Measurements from ENCODE around the gene CHRDL2.
A peak's percentile ranks its signal among the peaks of the same experiment; 100 is the strongest.
"Not testable (repeated sequence)": the region's sequence is repeated elsewhere in the genome, so short reads cannot be mapped to it uniquely, and the experiment has no call there.

The CHRDL2 gene

GRCh38 chr11:74731301-74732094, at the start of gene CHRDL2:
Gene CHRDL2, minus strand, starts transcription at chr11:74731426. Its CDS starts 538 bp downstream, at chr11:74730888.
- no peak for DNase-seq (ENCODE audit: low read depth)

GRCh38 chr11:74780248-74781005, 49.2 kb upstream of the CHRDL2 start:
- no peak for DNase-seq (ENCODE audit: low read depth)

GRCh38 chr11:74778581-74778980, 47.4 kb upstream of the CHRDL2 start:
- no peak for DNase-seq (ENCODE audit: low read depth)

- no peak for DNase-seq (ENCODE audit: low read depth)
These were observed 46.7 kb upstream of the CHRDL2 start for GRCh38 chr11:74777877-74778276.

GRCh38 chr11:74777038-74777437, 45.8 kb upstream of the CHRDL2 start:
- DNase-seq (ENCODE audit: low read depth), result no peak

GRCh38 chr11:74776546-74776945, 45.3 kb upstream of the CHRDL2 start:
- no peak for DNase-seq (ENCODE audit: low read depth)

GRCh38 chr11:74775762-74776161, 44.5 kb upstream of the CHRDL2 start:
- DNase-seq (ENCODE audit: low read depth), result no peak

- DNase-seq (ENCODE audit: low read depth), result no peak
These were observed 42.2 kb upstream of the CHRDL2 start for GRCh38 chr11:74773476-74773875.

GRCh38 chr11:74771139-74771538, 39.9 kb upstream of the CHRDL2 start:
- no peak for DNase-seq (ENCODE audit: low read depth)

GRCh38 chr11:74770456-74770855, 39.2 kb upstream of the CHRDL2 start:
- no peak for DNase-seq (ENCODE audit: low read depth)

GRCh38 chr11:74769055-74769707, 38.0 kb upstream of the CHRDL2 start:
- no peak for DNase-seq (ENCODE audit: low read depth)

- not testable (repeated sequence) for DNase-seq (ENCODE audit: low read depth)
These were observed 37.0 kb upstream of the CHRDL2 start for GRCh38 chr11:74768172-74768651.

GRCh38 chr11:74766905-74767304, 35.7 kb upstream of the CHRDL2 start:
- DNase-seq (ENCODE audit: low read depth), result no peak

- DNase-seq (ENCODE audit: low read depth), result no peak
These were observed 25.3 kb upstream of the CHRDL2 start for GRCh38 chr11:74756571-74756970.

GRCh38 chr11:74755395-74755995, 24.3 kb upstream of the CHRDL2 start:
- DNase-seq (ENCODE audit: low read depth), result no peak

- DNase-seq (ENCODE audit: low read depth), result peak; percentile 89
These were observed 23.5 kb upstream of the CHRDL2 start for GRCh38 chr11:74754507-74755252.

- no peak for DNase-seq (ENCODE audit: low read depth)
These were observed 20.1 kb upstream of the CHRDL2 start for GRCh38 chr11:74751303-74751702.

- DNase-seq (ENCODE audit: low read depth), result not testable (repeated sequence)
These were observed 19.4 kb upstream of the CHRDL2 start for GRCh38 chr11:74750598-74750997.

- no peak for DNase-seq (ENCODE audit: low read depth)
These were observed 18.7 kb upstream of the CHRDL2 start for GRCh38 chr11:74749965-74750296.

GRCh38 chr11:74749127-74749964, 18.1 kb upstream of the CHRDL2 start:
- no peak for DNase-seq (ENCODE audit: low read depth)

All from HS-5 (cell line).